SK-N-SH (cell line): ENCODE results near the gene RPGR. TPM values are rescaled to one million over a fixed set of nuclear protein-coding genes. Genes with fewer than 3 reads are reported as not detected.

ENCODE experiments used
- CTCF ChIA-PET: fragments of 300-600, 350-600 bp; formaldehyde crosslinking; extraction: SDS; loops from one replicate; lab custom pipeline; 2021; lab: Yijun Ruan, JAX
- POLR2A ChIA-PET: fragments of 350-600 bp; sonication (Branson Sonifier 250); formaldehyde crosslinking; extraction: SDS; loops from one replicate; lab custom pipeline; 2020; ENCODE audit warnings: antibody characterized with exemption, inconsistent platforms; lab: Yijun Ruan, JAX
- DNase-seq: peaks from one replicate; pipeline ENCODE4 v3.0.0; 2012
- H2AFZ ChIP-seq: fragments of 200-600 bp; sonication (generic); 2 replicates; pipeline ENCODE4 v1.8.1; 2016; ENCODE audit warnings: antibody characterized with exemption, mild to moderate bottlenecking, low read depth
- H3F3A ChIP-seq: fragments of 200-600 bp; sonication (generic); replicated peaks from 2 replicates; pipeline ENCODE3; 2016; ENCODE audit warnings: antibody characterized with exemption, mild to moderate bottlenecking; ENCODE audit not compliant: insufficient read depth
- H3K27ac ChIP-seq, 2 experiments: fragments of 200-500 bp in 1 of 2; fragments of 200-600 bp in 1 of 2; sonication (Bioruptor generic) in 1 of 2; sonication (generic), shearing (Covaris generic) in 1 of 2; 2 replicates each; pipeline versions ENCODE4 v1.5.1 to v1.6.1; 2014 to 2016; ENCODE audit warnings: low read depth in 2 of 2, inconsistent platforms in 1 of 2, low read length in 1 of 2, mild to moderate bottlenecking in 1 of 2, mixed read lengths in 1 of 2
- H3K27me3 ChIP-seq: fragments of 200-600 bp; sonication (generic), shearing (Covaris generic); 2 replicates; pipeline ENCODE4 v1.6.1; 2016; ENCODE audit warnings: mixed run types; ENCODE audit not compliant: insufficient read depth
- H3K36me3 ChIP-seq, 2 experiments: fragments of 200-500 bp in 1 of 2; fragments of 200-600 bp in 1 of 2; sonication (Bioruptor generic) in 1 of 2; sonication (generic) in 1 of 2; replicated peaks in 1 of 2; 2 replicates each; pipeline versions ENCODE3 to v1.5.1; 2014 to 2016; ENCODE audit warnings: low read length in 1 of 2, mild to moderate bottlenecking in 1 of 2; ENCODE audit not compliant: insufficient read depth in 2 of 2, control insufficient read depth in 1 of 2
- H3K4me1 ChIP-seq, 2 experiments: fragments of 200-500 bp in 1 of 2; fragments of 200-600 bp in 1 of 2; sonication (Bioruptor generic) in 1 of 2; sonication (generic), shearing (Covaris generic) in 1 of 2; 2 replicates each; pipeline versions ENCODE4 v1.5.1 to v1.6.1; 2014 to 2016; ENCODE audit warnings: low read depth in 1 of 2, low read length in 1 of 2, mixed run types in 1 of 2; ENCODE audit not compliant: insufficient read depth in 2 of 2, control insufficient read depth in 1 of 2
- H3K4me2 ChIP-seq: fragments of 200-600 bp; sonication (generic), shearing (Covaris generic); 2 replicates; pipeline ENCODE4 v1.6.1; 2017; ENCODE audit warnings: mixed run types
- H3K4me3 ChIP-seq, 2 experiments: fragments of 200-500 bp in 1 of 2; fragments of 200-600 bp in 1 of 2; sonication (Bioruptor generic) in 1 of 2; sonication (generic), shearing (Covaris generic) in 1 of 2; 2 replicates each; pipeline versions ENCODE4 v1.5.1 to v1.8.1; 2014 to 2016; ENCODE audit warnings: low read depth in 2 of 2, inconsistent platforms in 1 of 2, low read length in 1 of 2, mild to moderate bottlenecking in 1 of 2, mixed read lengths in 1 of 2, moderate library complexity in 1 of 2
- H3K79me2 ChIP-seq: fragments of 200-600 bp; sonication (generic); 2 replicates; pipeline ENCODE4 v1.8.1; 2017; ENCODE audit warnings: mild to moderate bottlenecking; ENCODE audit not compliant: insufficient read depth
- H3K9ac ChIP-seq: fragments of 200-600 bp; sonication (generic); 2 replicates; pipeline ENCODE4 v1.6.1; 2017; ENCODE audit warnings: mixed run types
- H3K9me2 ChIP-seq: fragments of 200-600 bp; sonication (generic); 2 replicates; pipeline ENCODE4 v1.6.1; 2017; ENCODE audit warnings: mixed run types
- H3K9me3 ChIP-seq: fragments of 200-600 bp; sonication (generic); 2 replicates; pipeline ENCODE4 v1.6.1; 2017; ENCODE audit warnings: mixed run types, mild to moderate bottlenecking, moderate library complexity
- H4K20me1 ChIP-seq: fragments of 200-600 bp; sonication (generic); 2 replicates; pipeline ENCODE4 v1.6.1; 2017; ENCODE audit warnings: mild to moderate bottlenecking, mixed run types; ENCODE audit not compliant: insufficient read depth
- CTCF ChIP-seq: fragments of 200-600 bp; sonication (generic); IDR thresholded peaks from 2 replicates; pipeline ENCODE4 v1.6.1; 2017; ENCODE audit warnings: antibody characterized with exemption, mild to moderate bottlenecking, moderate library complexity
- EP300 ChIP-seq, 2 experiments: IDR thresholded peaks; 2 replicates each; pipeline versions ENCODE4 v1.4.0 to v1.6.1; 2012; ENCODE audit warnings: borderline replicate concordance in 1 of 2, low read depth in 1 of 2, low read length in 1 of 2
- FOXJ3 ChIP-seq: sonication (generic); formaldehyde crosslinking; IDR thresholded peaks from 2 replicates; pipeline ENCODE4 v1.5.1; 2020; ENCODE audit warnings: mild to moderate bottlenecking, missing genetic modification reagents
- GATA2 ChIP-seq: sonication (generic); formaldehyde crosslinking; IDR thresholded peaks from 2 replicates; pipeline ENCODE4 v1.5.0; 2020; ENCODE audit warnings: mild to moderate bottlenecking, missing genetic modification reagents
- JUND ChIP-seq: IDR thresholded peaks from 2 replicates; pipeline ENCODE4 v1.4.0; 2012
- MXI1 ChIP-seq: IDR thresholded peaks from 2 replicates; pipeline ENCODE4 v1.6.1; 2012; ENCODE audit warnings: mild to moderate bottlenecking, low read depth, low read length, improper control_type of control experiment
- PBX3 ChIP-seq: IDR thresholded peaks from 2 replicates; pipeline ENCODE4; 2012
- RAD21 ChIP-seq: IDR thresholded peaks from 2 replicates; pipeline ENCODE4 v1.6.1; 2012; ENCODE audit warnings: mild to moderate bottlenecking, low read length
- REST ChIP-seq: IDR thresholded peaks from 2 replicates; pipeline ENCODE4 v1.6.1; 2012; ENCODE audit warnings: mild to moderate bottlenecking, low read depth, low read length, moderate library complexity
- RXRA ChIP-seq: IDR thresholded peaks from 2 replicates; pipeline ENCODE4 v1.4.0; 2012; ENCODE audit warnings: low read depth, mild to moderate bottlenecking, borderline replicate concordance
- SMC3 ChIP-seq: IDR thresholded peaks from 2 replicates; pipeline ENCODE4 v1.6.1; 2012; ENCODE audit warnings: low read depth, low read length, improper control_type of control experiment
- TAF1 ChIP-seq: IDR thresholded peaks from 2 replicates; pipeline ENCODE4 v1.6.1; 2012; ENCODE audit warnings: low read depth, mild to moderate bottlenecking, low read length, moderate library complexity, borderline replicate concordance
- USF1 ChIP-seq: IDR thresholded peaks from 2 replicates; pipeline ENCODE4 v1.4.0; 2012; ENCODE audit warnings: low read depth, borderline replicate concordance
- WGBS: methylation state at CpG from one replicate; pipeline ENCODE4 v1.1.6; 2017; ENCODE audit warnings: low lambda C conversion rate; 5-methylcytosine and 5-hydroxymethylcytosine counted together
- polyA plus RNA-seq, 3 experiments: library from polyadenylated mRNA; depleted of rRNA; stranded (reverse); fragments of >200 nt; gene quantifications; 2 replicates each; pipeline ENCODE4 v1.2.3, GENCODE V29; 2012

The RPGR gene
- polyA plus RNA-seq, 1 of the 3 experiments (the other 2 are of a cell fraction) = 1.2 TPM

GRCh38 chrX:38356401-38356800 is 29.1 kb upstream of the RPGR start:
- H3K9me3 ChIP-seq = no peaks in the 10 kb centered on the region
- no peak for DNase-seq
- no peaks in the 10 kb centered on the region for H3K36me3 ChIP-seq
- CTCF ChIA-PET = interaction anchor here (0.7 kb wide), 2 partner anchors 14 to 267 kb away, joined by 3 read pairs; no protein-coding TSS in a partner anchor
- TF ChIP-seq REST (no peak), RXRA (no peak), RAD21 (no peak), USF1 (no peak), MXI1 (no peak)
- H3K9me2 ChIP-seq = no peaks in the 10 kb centered on the region
- H3K4me3 ChIP-seq = no peak overlapping the region
- no peak overlapping the region for H3K9ac ChIP-seq
- 24% methylated on average over 8 of the region's 8 CpGs for WGBS
- H2AFZ ChIP-seq = no peak overlapping the region
- no peak overlapping the region for H3K4me2 ChIP-seq
- H3K79me2 ChIP-seq = no peaks in the 10 kb centered on the region
- no peaks in the 10 kb centered on the region for H3K4me1 ChIP-seq
- no peaks in the 10 kb centered on the region for H3F3A ChIP-seq
- H3K27me3 ChIP-seq = peaks cover 12% of the 10 kb centered on the region; the same call in 1 of the 2 replicates
- POLR2A ChIA-PET = no interaction called here
- no peaks in the 10 kb centered on the region for H4K20me1 ChIP-seq
- no peak overlapping the region for H3K27ac ChIP-seq

GRCh38 chrX:38352362-38352761 is 25.1 kb upstream of the RPGR start, which contains the start of gene OTC:
Gene OTC (plus strand): TSS chrX:38352604. CDS start chrX:38352697, 93 bp downstream.
- H3K79me2 ChIP-seq = no peaks in the 10 kb centered on the region
- H3K27ac ChIP-seq = no peak within 1 kb of the TSS
- H2AFZ ChIP-seq = no peak within 1 kb of the TSS
- no peak within 1 kb of the TSS for H3K9ac ChIP-seq
- H3K4me1 ChIP-seq = no peaks in the 10 kb centered on the region
- no peaks in the 10 kb centered on the region for H3F3A ChIP-seq
- no peaks in the 10 kb centered on the region for H3K36me3 ChIP-seq
- ChIA-PET CTCF (interaction anchor here (1.9 kb wide), 1 partner anchor 25 kb away, joined by 6 read pairs; the partner anchor contains the start of gene RPGR), POLR2A (no interaction called here)
- H3K9me2 ChIP-seq = no peaks in the 10 kb centered on the region
- no peak within 1 kb of the TSS for H3K4me3 ChIP-seq
- no peak within 1 kb of the TSS for H3K4me2 ChIP-seq
- 0 out of 2 replicates have a peak, but pooled peaks cover 15% of the 10 kb centered on the region for H3K27me3 ChIP-seq
- TF ChIP-seq GATA2 (no peak), CTCF (no peak), EP300 (IDR thresholded peaks at IDR 0.05; ENCODE audit: borderline replicate concordance in 1 of 2, low read depth in 1 of 2, low read length in 1 of 2) (no peak), TAF1 (no peak), SMC3 (no peak), FOXJ3 (no peak), PBX3 (no peak), JUND (no peak)
- TF ChIP-seq, all 33 proteins: peak for 0
- WGBS = 26% methylated on average over 4 of the region's 4 CpGs
- Histone ChIP-seq H3K9me3 (no peaks in the 10 kb centered on the region), H4K20me1 (no peaks in the 10 kb centered on the region)
- DNase-seq = no peak
